ENCODE data around the gene IL12RB2. TPM values are rescaled to one million over a fixed set of nuclear protein-coding genes. Genes with fewer than 3 reads are reported as not detected.

The IL12RB2 gene
- total and polyA plus RNA-seq, 2 donors (not counting 3 experiments of a cell fraction or from before 2014, with no cell fraction given), result 0.42 TPM; not detected in 1

DNA sequence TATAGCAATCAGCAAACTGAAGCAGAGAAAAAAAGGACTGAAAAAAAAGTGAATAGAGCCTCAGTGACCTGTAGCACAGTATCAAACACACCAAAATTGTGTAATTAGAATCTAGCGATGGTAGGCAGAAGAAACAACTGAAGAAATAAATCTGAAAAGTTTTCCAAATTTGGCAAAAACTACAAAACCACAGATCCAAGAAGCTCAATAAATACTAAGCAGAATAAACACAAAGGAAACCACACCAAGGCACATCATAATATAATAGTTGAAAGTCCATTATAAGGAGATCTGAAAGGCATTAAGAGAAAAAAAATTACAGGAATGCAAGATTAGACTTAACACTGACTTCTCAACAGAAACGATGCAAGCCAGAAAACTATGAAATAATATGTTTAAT, 7.1 kb upstream of the IL12RB2 start:
- H4K20me1 ChIP-seq (replicated peaks; ENCODE audit: control insufficient read depth, extremely low read depth, insufficient read depth, low read length), result no peaks in the 10 kb centered on the region
- no peak overlapping the region for H3K4me3 ChIP-seq (replicated peaks in 1 of 3; ENCODE audit: insufficient read depth in 1 of 3, low read depth in 1 of 3, low read length in 3 of 3)
- dilution Hi-C loops (cut with MboI; ENCODE audit: extremely low pct_ligation_motif_present, low sequenced_read_pairs), result no loop called here
- peaks cover 7 to 8% of the 10 kb centered on the region in 2 experiments for H3K27me3 ChIP-seq (ENCODE audit: control insufficient read depth in 2 of 2, insufficient read depth in 2 of 2, low read length in 2 of 2)
- H3K36me3 ChIP-seq (ENCODE audit: control insufficient read depth in 2 of 2, extremely low read depth in 1 of 2, insufficient read depth in 2 of 2, low read length in 2 of 2), result no peaks in the 10 kb centered on the region
- FAIRE-seq, result no peak
- ChIA-PET POLR2A (interaction anchor here (0.6 kb wide), 1 partner anchor 1240 kb away, joined by 4 read pairs; no protein-coding TSS in a partner anchor), CTCF (no interaction called here)
- no peaks in the 10 kb centered on the region for H3K9me3 ChIP-seq (replicated peaks; ENCODE audit: control insufficient read depth, insufficient read depth, low read length)
- H3K4me2 ChIP-seq (ENCODE audit: insufficient read depth, low read length), result no peak overlapping the region
- BruUV-seq (replicated peaks), result no TSS peak
- TF ChIP-seq MYC (IDR thresholded peaks at IDR 0.05; ENCODE audit: low read depth, low read length) (no peak), JUN (IDR thresholded peaks at IDR 0.05; ENCODE audit: borderline replicate concordance, insufficient read depth, insufficient read length, low read depth) (no peak), POLR2AphosphoS5 (IDR thresholded peaks at IDR 0.05; ENCODE audit: insufficient read depth, low read depth, low read length) (no peak), EZH2 (IDR thresholded peaks at IDR 0.05; ENCODE audit: borderline replicate concordance, low read depth, low read length, severe bottlenecking) (no peak), POLR2A (IDR thresholded peaks at IDR 0.05; ENCODE audit: low read depth, low read length) (no peak), GATA2 (IDR thresholded peaks at IDR 0.05; ENCODE audit: insufficient read depth, insufficient read length, low read depth, low read length) (no peak), FOS (IDR thresholded peaks at IDR 0.05; ENCODE audit: borderline replicate concordance, insufficient read depth, low read length) (no peak)
- TF ChIP-seq, protein P1, sequence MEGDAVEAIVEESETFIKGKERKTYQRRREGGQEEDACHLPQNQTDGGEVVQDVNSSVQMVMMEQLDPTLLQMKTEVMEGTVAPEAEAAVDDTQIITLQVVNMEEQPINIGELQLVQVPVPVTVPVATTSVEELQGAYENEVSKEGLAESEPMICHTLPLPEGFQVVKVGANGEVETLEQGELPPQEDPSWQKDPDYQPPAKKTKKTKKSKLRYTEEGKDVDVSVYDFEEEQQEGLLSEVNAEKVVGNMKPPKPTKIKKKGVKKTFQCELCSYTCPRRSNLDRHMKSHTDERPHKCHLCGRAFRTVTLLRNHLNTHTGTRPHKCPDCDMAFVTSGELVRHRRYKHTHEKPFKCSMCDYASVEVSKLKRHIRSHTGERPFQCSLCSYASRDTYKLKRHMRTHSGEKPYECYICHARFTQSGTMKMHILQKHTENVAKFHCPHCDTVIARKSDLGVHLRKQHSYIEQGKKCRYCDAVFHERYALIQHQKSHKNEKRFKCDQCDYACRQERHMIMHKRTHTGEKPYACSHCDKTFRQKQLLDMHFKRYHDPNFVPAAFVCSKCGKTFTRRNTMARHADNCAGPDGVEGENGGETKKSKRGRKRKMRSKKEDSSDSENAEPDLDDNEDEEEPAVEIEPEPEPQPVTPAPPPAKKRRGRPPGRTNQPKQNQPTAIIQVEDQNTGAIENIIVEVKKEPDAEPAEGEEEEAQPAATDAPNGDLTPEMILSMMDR (IDR thresholded peaks at IDR 0.05; ENCODE audit: extremely low read depth in 1 of 2, insufficient read depth in 1 of 2, low read depth in 1 of 2, low read length in 2 of 2), result no peak
- TF ChIP-seq, protein P2, sequence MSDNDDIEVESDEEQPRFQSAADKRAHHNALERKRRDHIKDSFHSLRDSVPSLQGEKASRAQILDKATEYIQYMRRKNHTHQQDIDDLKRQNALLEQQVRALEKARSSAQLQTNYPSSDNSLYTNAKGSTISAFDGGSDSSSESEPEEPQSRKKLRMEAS (IDR thresholded peaks at IDR 0.05; ENCODE audit: insufficient read depth, insufficient read length), result no peak
- intact Hi-C loops (cut with micrococcal nuclease), result loop anchor here (10.0 kb wide), 1 partner anchor 66 kb away; no protein-coding TSS in a partner anchor
- no peak overlapping the region for H3K27ac ChIP-seq (ENCODE audit: insufficient read depth, low read depth, low read length)
- no peaks in the 10 kb centered on the region for H3K4me1 ChIP-seq (ENCODE audit: control insufficient read depth, extremely low read depth, insufficient read depth, low read length)
- no peaks in the 10 kb centered on the region for H3K79me2 ChIP-seq (ENCODE audit: control insufficient read depth, insufficient read depth, low read length)
- no peak for DNase-seq (ENCODE audit: low read depth, low spot score)
- H2AFZ ChIP-seq (ENCODE audit: low read depth, low read length), result no peak overlapping the region
- H3K9ac ChIP-seq (replicated peaks; ENCODE audit: extremely low read depth, insufficient read depth, low read length), result no peak overlapping the region
- H3K9me1 ChIP-seq (replicated peaks; ENCODE audit: control insufficient read depth, extremely low read depth, insufficient read depth, low read length), result no peaks in the 10 kb centered on the region

All from endothelial cell of umbilical vein (primary cell).